Calu3 (cell line): ENCODE measurements around the gene CCDC127. TPM values are rescaled to one million over a fixed set of nuclear protein-coding genes. Genes with fewer than 3 reads are reported as not detected.
A peak's percentile ranks its signal among the peaks of the same experiment; 100 is the strongest.
"Not testable (repeated sequence)": the region's sequence is repeated elsewhere in the genome, so short reads cannot be mapped to it uniquely, and the experiment has no call there.

Experiments used
- BruUV-seq: library from RNA; stranded (reverse); fragments of 400-500 nt; replicated peaks from 2 replicates; lab custom pipeline; 2021; lab: Mats Ljungman, UMichigan
- CTCF ChIA-PET: fragments of 300-600 bp; sonication (Branson Sonifier 250); formaldehyde crosslinking; loops from one replicate; lab custom pipeline; 2022; ENCODE audit warnings: antibody characterized with exemption; lab: Charles Lee
- DNase-seq: peaks from one replicate; pipeline ENCODE4 v3.0.0; 2022
- H3K27ac Mint-ChIP-seq: one replicate; pipeline ENCODE4 v1.8.0; 2022; ENCODE audit warnings: mixed read lengths; ENCODE audit not compliant: unreplicated experiment
- H3K27me3 Mint-ChIP-seq: one replicate; pipeline ENCODE4 v1.8.0; 2022; ENCODE audit warnings: mixed read lengths; ENCODE audit not compliant: unreplicated experiment
- H3K36me3 Mint-ChIP-seq: one replicate; pipeline ENCODE4 v1.8.0; 2022; ENCODE audit warnings: mild to moderate bottlenecking, moderate library complexity, mixed read lengths; ENCODE audit not compliant: insufficient read depth, unreplicated experiment
- H3K4me1 Mint-ChIP-seq: one replicate; pipeline ENCODE4 v1.8.0; 2022; ENCODE audit warnings: mild to moderate bottlenecking, low read depth, mixed read lengths; ENCODE audit not compliant: unreplicated experiment
- H3K4me3 Mint-ChIP-seq: one replicate; pipeline ENCODE4 v1.8.0; 2022; ENCODE audit warnings: mild to moderate bottlenecking, low read depth, moderate library complexity, mixed read lengths; ENCODE audit not compliant: unreplicated experiment
- H3K9me3 Mint-ChIP-seq: one replicate; pipeline ENCODE4 v1.8.0; 2022; ENCODE audit warnings: low read depth, mixed read lengths; ENCODE audit not compliant: unreplicated experiment
- CTCF ChIP-seq: fragments of 200-600 bp; IDR thresholded peaks from one replicate; pipeline ENCODE4 v1.8.0; 2022; ENCODE audit warnings: antibody characterized with exemption; ENCODE audit not compliant: unreplicated experiment
- intact Hi-C: fragments of 100-400 bp; cut with micrococcal nuclease; formaldehyde crosslinking; loops from one replicate; pipeline ENCODE4 v1.10.0; 2022; ENCODE audit not compliant: unreplicated experiment
- total RNA-seq: library from RNA; stranded (reverse); gene quantifications from 2 replicates; pipeline ENCODE4 v1.2.3, GENCODE V29; 2022

CCDC127 gene
- total RNA-seq, 1 experiment from 2014 or later = 7.3 TPM

- Mint-ChIP-seq H3K4me3 (no peak overlapping the region), H3K27me3 (no peaks in the 10 kb centered on the region), H3K4me1 (peaks cover 10% of the 10 kb centered on the region), H3K36me3 (peaks cover 34% of the 10 kb centered on the region), H3K9me3 (peaks cover 3% of the 10 kb centered on the region), H3K27ac (no peak overlapping the region)
- no peak for DNase-seq
- no peak for TF ChIP-seq CTCF
- BruUV-seq = no TSS peak
- CTCF ChIA-PET = no interaction called here
- intact Hi-C loops = no loop called here
These were observed 39.2 kb upstream of the CCDC127 start for GRCh38 chr5:257148-257547.

DNA sequence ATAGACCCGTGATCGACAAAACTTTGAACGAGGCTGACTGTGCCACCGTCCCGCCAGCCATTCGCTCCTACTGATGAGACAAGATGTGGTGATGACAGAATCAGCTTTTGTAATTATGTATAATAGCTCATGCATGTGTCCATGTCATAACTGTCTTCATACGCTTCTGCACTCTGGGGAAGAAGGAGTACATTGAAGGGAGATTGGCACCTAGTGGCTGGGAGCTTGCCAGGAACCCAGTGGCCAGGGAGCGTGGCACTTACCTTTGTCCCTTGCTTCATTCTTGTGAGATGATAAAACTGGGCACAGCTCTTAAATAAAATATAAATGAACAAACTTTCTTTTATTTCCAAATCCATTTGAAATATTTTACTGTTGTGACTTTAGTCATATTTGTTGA is 38.4 kb upstream of the CCDC127 start:
- Mint-ChIP-seq H3K36me3 (peaks cover 35% of the 10 kb centered on the region), H3K4me1 (peaks cover 13% of the 10 kb centered on the region)
- H3K4me3 Mint-ChIP-seq, intact Hi-C loops, H3K27me3 Mint-ChIP-seq, H3K9me3 Mint-ChIP-seq, H3K27ac Mint-ChIP-seq, BruUV-seq, DNase-seq: not testable (repeated sequence)
- CTCF ChIA-PET = interaction anchor here (1.3 kb wide), 1 partner anchor 15 kb away, joined by 3 read pairs; the partner anchor contains the start of gene PDCD6

DNA sequence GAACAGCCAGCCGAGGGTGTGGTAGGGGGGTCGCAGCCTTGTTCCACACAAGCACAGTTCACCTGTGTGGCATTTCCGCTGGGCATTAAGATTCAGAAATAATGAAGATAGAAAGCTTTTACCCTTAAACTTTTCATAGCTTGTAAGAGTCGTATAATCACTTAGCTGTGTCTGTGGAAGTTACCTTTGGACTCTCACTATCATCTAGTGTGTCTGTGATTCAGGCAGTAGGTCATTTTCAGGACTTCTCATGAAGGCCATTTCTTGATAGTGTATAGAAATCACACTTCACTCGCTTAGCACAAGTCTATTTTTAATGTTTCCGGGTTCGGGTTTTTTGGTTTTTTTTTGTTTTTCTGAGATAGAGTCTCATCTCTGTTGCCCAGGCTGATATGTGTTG is 37.2 kb upstream of the CCDC127 start:
- intact Hi-C loops, H3K4me3 Mint-ChIP-seq, H3K27ac Mint-ChIP-seq, H3K9me3 Mint-ChIP-seq, H3K27me3 Mint-ChIP-seq, BruUV-seq, DNase-seq, CTCF ChIA-PET: not testable (repeated sequence)
- H3K36me3 Mint-ChIP-seq = peaks cover 36% of the 10 kb centered on the region
- H3K4me1 Mint-ChIP-seq = peaks cover 13% of the 10 kb centered on the region

GRCh38 chr5:254322-254721 is 36.4 kb upstream of the CCDC127 start:
- Mint-ChIP-seq H3K36me3 (peaks cover 36% of the 10 kb centered on the region), H3K4me1 (peaks cover 13% of the 10 kb centered on the region)
- H3K27ac Mint-ChIP-seq, H3K27me3 Mint-ChIP-seq, H3K4me3 Mint-ChIP-seq, intact Hi-C loops, BruUV-seq, H3K9me3 Mint-ChIP-seq, DNase-seq, CTCF ChIA-PET: not testable (repeated sequence)

GRCh38 chr5:252546-252945 is 34.6 kb upstream of the CCDC127 start:
- Mint-ChIP-seq H3K27ac (peak overlapping the region; percentile 96), H3K36me3 (peaks cover 27% of the 10 kb centered on the region), H3K4me3 (peak overlapping the region; percentile 40), H3K27me3 (no peaks in the 10 kb centered on the region), H3K9me3 (no peaks in the 10 kb centered on the region), H3K4me1 (peaks cover 13% of the 10 kb centered on the region)
- intact Hi-C loops = no loop called here
- CTCF ChIA-PET = no interaction called here
- no peak for TF ChIP-seq CTCF
- DNase-seq = no peak
- BruUV-seq = no TSS peak

DNA sequence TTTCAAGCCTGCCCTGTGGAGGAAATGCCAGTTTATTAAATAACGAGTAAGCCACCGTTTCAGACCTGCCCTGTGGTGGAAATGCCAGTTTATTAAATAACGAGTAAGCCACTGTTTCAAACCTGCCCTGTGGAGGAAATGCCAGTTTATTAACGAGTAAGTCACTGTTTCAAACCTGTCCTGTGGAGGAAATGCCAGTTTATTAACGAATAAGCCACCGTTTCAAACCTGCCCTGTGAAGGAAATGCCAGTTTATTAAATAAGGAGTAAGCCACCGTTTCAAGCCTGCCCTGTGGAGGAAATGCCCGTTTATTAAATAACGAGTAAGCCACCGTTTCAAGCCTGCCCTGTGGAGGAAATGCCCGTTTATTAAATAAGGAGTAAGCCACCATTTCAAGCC is 34.0 kb upstream of the CCDC127 start:
- CTCF ChIA-PET = interaction anchor here (0.7 kb wide), 1 partner anchor 677 kb away, joined by 3 read pairs; no protein-coding TSS in a partner anchor
- intact Hi-C loops, BruUV-seq, H3K27me3 Mint-ChIP-seq, H3K9me3 Mint-ChIP-seq, DNase-seq: not testable (repeated sequence)
- H3K27ac Mint-ChIP-seq = peak overlapping the region; percentile 96
- H3K4me3 Mint-ChIP-seq = peak overlapping the region; percentile 40
- peaks cover 21% of the 10 kb centered on the region for H3K36me3 Mint-ChIP-seq
- peaks cover 13% of the 10 kb centered on the region for H3K4me1 Mint-ChIP-seq

DNA sequence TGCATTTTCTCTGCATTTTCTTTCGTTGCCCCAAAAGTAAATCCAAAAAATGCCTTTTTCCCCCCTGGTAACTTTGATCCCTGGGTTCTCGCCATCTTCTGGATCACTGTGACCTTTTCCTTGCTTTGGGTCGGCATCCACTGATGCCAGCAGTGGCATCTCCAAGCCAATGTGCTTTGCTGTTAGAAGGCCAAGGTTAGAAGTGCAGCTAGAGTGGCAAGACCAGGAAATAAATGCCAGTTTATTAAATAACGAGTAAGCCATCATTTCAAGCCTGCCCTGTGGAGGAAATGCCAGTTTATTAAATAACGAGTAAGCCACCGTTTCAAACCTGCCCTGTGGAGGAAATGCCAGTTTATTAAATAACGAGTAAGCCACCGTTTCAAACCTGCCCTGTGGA is 33.6 kb upstream of the CCDC127 start:
- BruUV-seq = TSS peak; percentile 73
- H3K27me3 Mint-ChIP-seq, H3K4me3 Mint-ChIP-seq, DNase-seq, H3K9me3 Mint-ChIP-seq, intact Hi-C loops: not testable (repeated sequence)
- peak overlapping the region; percentile 96 for H3K27ac Mint-ChIP-seq
- H3K4me1 Mint-ChIP-seq = peaks cover 13% of the 10 kb centered on the region
- CTCF ChIA-PET = interaction anchor here (0.7 kb wide), 1 partner anchor 678 kb away, joined by 3 read pairs; no protein-coding TSS in a partner anchor
- peaks cover 17% of the 10 kb centered on the region for H3K36me3 Mint-ChIP-seq

- H3K27ac Mint-ChIP-seq, H3K9me3 Mint-ChIP-seq, BruUV-seq, intact Hi-C loops, H3K4me3 Mint-ChIP-seq, DNase-seq, H3K27me3 Mint-ChIP-seq: not testable (repeated sequence)
- H3K4me1 Mint-ChIP-seq = peaks cover 13% of the 10 kb centered on the region
- peaks cover 12% of the 10 kb centered on the region for H3K36me3 Mint-ChIP-seq
- CTCF ChIA-PET = interaction anchor here (0.7 kb wide), 1 partner anchor 678 kb away, joined by 3 read pairs; no protein-coding TSS in a partner anchor
These were observed 33.1 kb upstream of the CCDC127 start for GRCh38 chr5:251016-251415.
